Measurements from ENCODE around the gene ATG2B. TPM values are rescaled to one million over a fixed set of nuclear protein-coding genes. Genes with fewer than 3 reads are reported as not detected.
"Not testable (repeated sequence)": the region's sequence is repeated elsewhere in the genome, so short reads cannot be mapped to it uniquely, and the experiment has no call there.

Gene ATG2B
- total RNA-seq, 1 donor from 2014 or later = 21.4 TPM

GRCh38 chr14:96252999-96253539 is 110.1 kb downstream of the ATG2B start:
- Histone ChIP-seq H3K4me1 (ENCODE audit: control insufficient read depth in 3 of 3, insufficient read depth in 3 of 3, low read length in 3 of 3) (peaks cover 9 to 15% (median 11%) of the 10 kb centered on the region in 3 donors), H3K9ac (ENCODE audit: low read depth in 1 of 3, low read length in 3 of 3) (no peak overlapping the region), H3K27ac (ENCODE audit: low read depth, low read length) (no peak overlapping the region), H3K4me3 (ENCODE audit: low read length in 3 of 3) (no peak overlapping the region), H3K27me3 (ENCODE audit: control insufficient read depth in 3 of 3, insufficient read depth in 3 of 3, low read length in 3 of 3) (peaks cover 0 to 2% (median 0%) of the 10 kb centered on the region in 3 donors), H3K9me3 (ENCODE audit: control insufficient read depth in 3 of 3, low read length in 3 of 3) (no peaks in the 10 kb centered on the region), H3K36me3 (ENCODE audit: control insufficient read depth in 3 of 3, insufficient read depth in 3 of 3, low read length in 3 of 3) (no peaks in the 10 kb centered on the region)

GRCh38 chr14:96252323-96252998 is 110.7 kb downstream of the ATG2B start:
- Histone ChIP-seq H3K4me1 (ENCODE audit: control insufficient read depth in 3 of 3, insufficient read depth in 3 of 3, low read length in 3 of 3) (peaks cover 9 to 15% (median 11%) of the 10 kb centered on the region in 3 donors), H3K27me3 (ENCODE audit: control insufficient read depth in 3 of 3, insufficient read depth in 3 of 3, low read length in 3 of 3) (peaks cover 0 to 2% (median 0%) of the 10 kb centered on the region in 3 donors), H3K4me3 (ENCODE audit: low read length in 3 of 3) (no peak overlapping the region), H3K9me3 (ENCODE audit: control insufficient read depth in 3 of 3, low read length in 3 of 3) (no peaks in the 10 kb centered on the region), H3K27ac (ENCODE audit: low read depth, low read length) (no peak overlapping the region), H3K36me3 (ENCODE audit: control insufficient read depth in 3 of 3, insufficient read depth in 3 of 3, low read length in 3 of 3) (no peaks in the 10 kb centered on the region), H3K9ac (ENCODE audit: low read depth in 1 of 3, low read length in 3 of 3) (no peak overlapping the region)

GRCh38 chr14:96251656-96252155 is 111.4 kb downstream of the ATG2B start:
- Histone ChIP-seq H3K27me3 (ENCODE audit: control insufficient read depth in 3 of 3, insufficient read depth in 3 of 3, low read length in 3 of 3) (peaks cover 0 to 2% (median 0%) of the 10 kb centered on the region in 3 donors), H3K9me3 (ENCODE audit: control insufficient read depth in 3 of 3, low read length in 3 of 3) (no peaks in the 10 kb centered on the region), H3K36me3 (ENCODE audit: control insufficient read depth in 3 of 3, insufficient read depth in 3 of 3, low read length in 3 of 3) (no peaks in the 10 kb centered on the region)

GRCh38 chr14:96250485-96250884 is 112.7 kb downstream of the ATG2B start:
- Histone ChIP-seq H3K27ac (ENCODE audit: low read depth, low read length) (no peak overlapping the region), H3K4me1 (ENCODE audit: control insufficient read depth in 3 of 3, insufficient read depth in 3 of 3, low read length in 3 of 3) (peaks cover 2 to 5% (median 4%) of the 10 kb centered on the region in 3 donors), H3K4me3 (ENCODE audit: low read length in 3 of 3) (no peak overlapping the region), H3K27me3 (ENCODE audit: control insufficient read depth in 3 of 3, insufficient read depth in 3 of 3, low read length in 3 of 3) (peaks cover 0 to 2% (median 0%) of the 10 kb centered on the region in 3 donors), H3K36me3 (ENCODE audit: control insufficient read depth in 3 of 3, insufficient read depth in 3 of 3, low read length in 3 of 3) (no peaks in the 10 kb centered on the region), H3K9me3 (ENCODE audit: control insufficient read depth in 3 of 3, low read length in 3 of 3) (no peaks in the 10 kb centered on the region), H3K9ac (ENCODE audit: low read depth in 1 of 3, low read length in 3 of 3) (no peak overlapping the region)

More at GRCh38 chr14:96251656-96252155, 111.4 kb downstream of the ATG2B start:
- Histone ChIP-seq H3K4me3 (ENCODE audit: low read length in 3 of 3) (no peak overlapping the region), H3K27ac (ENCODE audit: low read depth, low read length) (no peak overlapping the region), H3K9ac (ENCODE audit: low read depth in 1 of 3, low read length in 3 of 3) (no peak overlapping the region), H3K4me1 (ENCODE audit: control insufficient read depth in 3 of 3, insufficient read depth in 3 of 3, low read length in 3 of 3) (peaks cover 9 to 12% (median 11%) of the 10 kb centered on the region in 3 donors)

- H3K27ac ChIP-seq (ENCODE audit: low read depth, low read length) = no peak overlapping the region
- H3K36me3 ChIP-seq (ENCODE audit: control insufficient read depth in 3 of 3, insufficient read depth in 3 of 3, low read length in 3 of 3) = no peaks in the 10 kb centered on the region
- no peak overlapping the region for H3K4me3 ChIP-seq (ENCODE audit: low read length in 3 of 3)
- H3K9me3 ChIP-seq (ENCODE audit: control insufficient read depth in 3 of 3, low read length in 3 of 3) = no peaks in the 10 kb centered on the region
- peaks cover 0 to 2% (median 0%) of the 10 kb centered on the region in 3 donors for H3K27me3 ChIP-seq (ENCODE audit: control insufficient read depth in 3 of 3, insufficient read depth in 3 of 3, low read length in 3 of 3)
- H3K4me1 ChIP-seq (ENCODE audit: control insufficient read depth in 3 of 3, insufficient read depth in 3 of 3, low read length in 3 of 3) = no peaks in the 10 kb centered on the region
- no peak overlapping the region for H3K9ac ChIP-seq (ENCODE audit: low read depth in 1 of 3, low read length in 3 of 3)
Measured at GRCh38 chr14:96249029-96249428, 114.1 kb downstream of the ATG2B start.

GRCh38 chr14:96247031-96247430 is 116.1 kb downstream of the ATG2B start:
- H3K9me3 ChIP-seq (ENCODE audit: control insufficient read depth in 3 of 3, low read length in 3 of 3) = no peaks in the 10 kb centered on the region
- no peaks in the 10 kb centered on the region for H3K4me1 ChIP-seq (ENCODE audit: control insufficient read depth in 3 of 3, insufficient read depth in 3 of 3, low read length in 3 of 3)
- H3K36me3 ChIP-seq (ENCODE audit: control insufficient read depth in 3 of 3, insufficient read depth in 3 of 3, low read length in 3 of 3) = no peaks in the 10 kb centered on the region
- no peak overlapping the region for H3K4me3 ChIP-seq (ENCODE audit: low read length in 3 of 3)
- H3K27me3 ChIP-seq (ENCODE audit: control insufficient read depth in 3 of 3, insufficient read depth in 3 of 3, low read length in 3 of 3) = peaks cover 0 to 2% (median 0%) of the 10 kb centered on the region in 3 donors
- no peak overlapping the region for H3K27ac ChIP-seq (ENCODE audit: low read depth, low read length)
- H3K9ac ChIP-seq (ENCODE audit: low read depth in 1 of 3, low read length in 3 of 3) = no peak overlapping the region

- no peak overlapping the region for H3K4me3 ChIP-seq (ENCODE audit: low read length in 3 of 3)
- H3K27me3 ChIP-seq (ENCODE audit: control insufficient read depth in 3 of 3, insufficient read depth in 3 of 3, low read length in 3 of 3) = peaks cover 0 to 2% (median 0%) of the 10 kb centered on the region in 3 donors
- no peaks in the 10 kb centered on the region for H3K9me3 ChIP-seq (ENCODE audit: control insufficient read depth in 3 of 3, low read length in 3 of 3)
- no peak overlapping the region for H3K27ac ChIP-seq (ENCODE audit: low read depth, low read length)
- no peaks in the 10 kb centered on the region for H3K4me1 ChIP-seq (ENCODE audit: control insufficient read depth in 3 of 3, insufficient read depth in 3 of 3, low read length in 3 of 3)
- H3K36me3 ChIP-seq (ENCODE audit: control insufficient read depth in 3 of 3, insufficient read depth in 3 of 3, low read length in 3 of 3) = no peaks in the 10 kb centered on the region
- H3K9ac ChIP-seq (ENCODE audit: low read depth in 1 of 3, low read length in 3 of 3) = no peak overlapping the region
Measured at GRCh38 chr14:96246539-96246847, 116.6 kb downstream of the ATG2B start.

- no peak overlapping the region for H3K4me3 ChIP-seq (ENCODE audit: low read length in 3 of 3)
- no peaks in the 10 kb centered on the region for H3K36me3 ChIP-seq (ENCODE audit: control insufficient read depth in 3 of 3, insufficient read depth in 3 of 3, low read length in 3 of 3)
- no peak overlapping the region for H3K9ac ChIP-seq (ENCODE audit: low read depth in 1 of 3, low read length in 3 of 3)
- H3K27me3 ChIP-seq (ENCODE audit: control insufficient read depth in 3 of 3, insufficient read depth in 3 of 3, low read length in 3 of 3) = peaks cover 0 to 3% (median 0%) of the 10 kb centered on the region in 3 donors
- H3K4me1 ChIP-seq (ENCODE audit: control insufficient read depth in 3 of 3, insufficient read depth in 3 of 3, low read length in 3 of 3) = no peaks in the 10 kb centered on the region
- no peak overlapping the region for H3K27ac ChIP-seq (ENCODE audit: low read depth, low read length)
- no peaks in the 10 kb centered on the region for H3K9me3 ChIP-seq (ENCODE audit: control insufficient read depth in 3 of 3, low read length in 3 of 3)
Measured at GRCh38 chr14:96245710-96246538, 117.2 kb downstream of the ATG2B start.

- H3K27me3 ChIP-seq (ENCODE audit: control insufficient read depth in 3 of 3, insufficient read depth in 3 of 3, low read length in 3 of 3); H3K9me3 ChIP-seq (ENCODE audit: control insufficient read depth in 3 of 3, low read length in 3 of 3): not testable (repeated sequence)
Measured at GRCh38 chr14:96245074-96245473, 118.1 kb downstream of the ATG2B start.

GRCh38 chr14:96243785-96244184 is 119.4 kb downstream of the ATG2B start:
- Histone ChIP-seq H3K4me3 (ENCODE audit: low read length in 3 of 3) (no peak overlapping the region), H3K27ac (ENCODE audit: low read depth, low read length) (no peak overlapping the region), H3K9ac (ENCODE audit: low read depth in 1 of 3, low read length in 3 of 3) (no peak overlapping the region), H3K27me3 (ENCODE audit: control insufficient read depth in 3 of 3, insufficient read depth in 3 of 3, low read length in 3 of 3) (peaks cover 0 to 3% (median 0%) of the 10 kb centered on the region in 3 donors), H3K36me3 (ENCODE audit: control insufficient read depth in 3 of 3, insufficient read depth in 3 of 3, low read length in 3 of 3) (no peaks in the 10 kb centered on the region), H3K9me3 (ENCODE audit: control insufficient read depth in 3 of 3, low read length in 3 of 3) (no peaks in the 10 kb centered on the region), H3K4me1 (ENCODE audit: control insufficient read depth in 3 of 3, insufficient read depth in 3 of 3, low read length in 3 of 3) (no peaks in the 10 kb centered on the region)

More at GRCh38 chr14:96245074-96245473, 118.1 kb downstream of the ATG2B start:
- H3K9ac ChIP-seq (ENCODE audit: low read depth in 1 of 3, low read length in 3 of 3); H3K4me3 ChIP-seq (ENCODE audit: low read length in 3 of 3); H3K4me1 ChIP-seq (ENCODE audit: control insufficient read depth in 3 of 3, insufficient read depth in 3 of 3, low read length in 3 of 3); H3K27ac ChIP-seq (ENCODE audit: low read depth, low read length); H3K36me3 ChIP-seq (ENCODE audit: control insufficient read depth in 3 of 3, insufficient read depth in 3 of 3, low read length in 3 of 3): not testable (repeated sequence)
